HEK293 (cell line): ENCODE results near the gene AOAH.

Source experiments
- CTCF ChIP-seq: fragments of 450-650 bp; formaldehyde crosslinking; IDR thresholded peaks from 2 replicates; pipeline ENCODE4 v1.5.1; 2016; ENCODE audit warnings: missing biosample characterization, missing genetic modification characterization
- SETDB1 ChIP-seq: IDR thresholded peaks from one replicate; pipeline ENCODE4 v1.6.1; 2017; ENCODE audit warnings: mild to moderate bottlenecking, low read length, moderate library complexity, mixed read lengths; ENCODE audit not compliant: insufficient read length
- TCF7L2 ChIP-seq: IDR thresholded peaks from 2 replicates; pipeline ENCODE4 v1.6.1; 2011; ENCODE audit warnings: low read depth, mild to moderate bottlenecking, inconsistent platforms, low read length, moderate library complexity, borderline replicate concordance
- WT1 ChIP-seq: fragments of 450-650 bp; formaldehyde crosslinking; IDR thresholded peaks from 2 replicates; pipeline ENCODE4 v1.5.1; 2016; ENCODE audit warnings: missing biosample characterization, missing genetic modification characterization
- ZBTB20 ChIP-seq: fragments of 450-650 bp; formaldehyde crosslinking; IDR thresholded peaks from 2 replicates; pipeline ENCODE4 v1.5.1; 2016; ENCODE audit warnings: missing biosample characterization, missing genetic modification characterization
- ZBTB8A ChIP-seq: fragments of 450-650 bp; formaldehyde crosslinking; IDR thresholded peaks from 2 replicates; pipeline ENCODE4 v1.5.1; 2016; ENCODE audit warnings: missing biosample characterization, missing genetic modification characterization
- ZFP41 ChIP-seq: fragments of 450-650 bp; formaldehyde crosslinking; IDR thresholded peaks from 2 replicates; pipeline ENCODE4 v1.5.1; 2016; ENCODE audit warnings: missing biosample characterization, missing genetic modification characterization, borderline replicate concordance
- ZNF292 ChIP-seq: fragments of 450-650 bp; formaldehyde crosslinking; IDR thresholded peaks from 2 replicates; pipeline ENCODE4 v1.5.1; 2016; ENCODE audit warnings: low read depth, missing biosample characterization, missing genetic modification characterization, borderline replicate concordance
- ZNF670 ChIP-seq: fragments of 450-650 bp; formaldehyde crosslinking; IDR thresholded peaks from 2 replicates; pipeline ENCODE4 v1.5.1; 2016; ENCODE audit warnings: missing biosample characterization, missing genetic modification characterization, low read depth
- ZNF791 ChIP-seq: fragments of 450-650 bp; formaldehyde crosslinking; IDR thresholded peaks from 2 replicates; pipeline ENCODE4 v1.5.1; 2016; ENCODE audit warnings: missing biosample characterization, missing genetic modification characterization
- TF ChIP-seq, protein P1 (sequence below): fragments of 450-650 bp; formaldehyde crosslinking; IDR thresholded peaks from 2 replicates; pipeline ENCODE4 v1.5.1; 2016; ENCODE audit warnings: missing biosample characterization, missing genetic modification characterization
- TF ChIP-seq, protein P2 (sequence below): fragments of 450-650 bp; formaldehyde crosslinking; IDR thresholded peaks from 2 replicates; pipeline ENCODE4 v1.5.1; 2017; ENCODE audit warnings: missing biosample characterization, mild to moderate bottlenecking, missing genetic modification characterization, moderate library complexity

GRCh38 chr7:36684954-36685353, 39.3 kb downstream of the AOAH start:
- TF ChIP-seq, protein P1, sequence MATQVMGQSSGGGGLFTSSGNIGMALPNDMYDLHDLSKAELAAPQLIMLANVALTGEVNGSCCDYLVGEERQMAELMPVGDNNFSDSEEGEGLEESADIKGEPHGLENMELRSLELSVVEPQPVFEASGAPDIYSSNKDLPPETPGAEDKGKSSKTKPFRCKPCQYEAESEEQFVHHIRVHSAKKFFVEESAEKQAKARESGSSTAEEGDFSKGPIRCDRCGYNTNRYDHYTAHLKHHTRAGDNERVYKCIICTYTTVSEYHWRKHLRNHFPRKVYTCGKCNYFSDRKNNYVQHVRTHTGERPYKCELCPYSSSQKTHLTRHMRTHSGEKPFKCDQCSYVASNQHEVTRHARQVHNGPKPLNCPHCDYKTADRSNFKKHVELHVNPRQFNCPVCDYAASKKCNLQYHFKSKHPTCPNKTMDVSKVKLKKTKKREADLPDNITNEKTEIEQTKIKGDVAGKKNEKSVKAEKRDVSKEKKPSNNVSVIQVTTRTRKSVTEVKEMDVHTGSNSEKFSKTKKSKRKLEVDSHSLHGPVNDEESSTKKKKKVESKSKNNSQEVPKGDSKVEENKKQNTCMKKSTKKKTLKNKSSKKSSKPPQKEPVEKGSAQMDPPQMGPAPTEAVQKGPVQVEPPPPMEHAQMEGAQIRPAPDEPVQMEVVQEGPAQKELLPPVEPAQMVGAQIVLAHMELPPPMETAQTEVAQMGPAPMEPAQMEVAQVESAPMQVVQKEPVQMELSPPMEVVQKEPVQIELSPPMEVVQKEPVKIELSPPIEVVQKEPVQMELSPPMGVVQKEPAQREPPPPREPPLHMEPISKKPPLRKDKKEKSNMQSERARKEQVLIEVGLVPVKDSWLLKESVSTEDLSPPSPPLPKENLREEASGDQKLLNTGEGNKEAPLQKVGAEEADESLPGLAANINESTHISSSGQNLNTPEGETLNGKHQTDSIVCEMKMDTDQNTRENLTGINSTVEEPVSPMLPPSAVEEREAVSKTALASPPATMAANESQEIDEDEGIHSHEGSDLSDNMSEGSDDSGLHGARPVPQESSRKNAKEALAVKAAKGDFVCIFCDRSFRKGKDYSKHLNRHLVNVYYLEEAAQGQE (tag by site-specific recombination) = no peak
- TF ChIP-seq ZFP41 (tag by site-specific recombination) (no peak), CTCF (tag by site-specific recombination) (no peak), SETDB1 (no peak), ZBTB8A (no peak), ZNF292 (tag by site-specific recombination) (no peak), ZBTB20 (tag by site-specific recombination) (no peak), ZNF791 (tag by site-specific recombination) (no peak), WT1 (no peak), TCF7L2 (no peak), ZNF670 (tag by site-specific recombination) (no peak)
- TF ChIP-seq, protein P2, sequence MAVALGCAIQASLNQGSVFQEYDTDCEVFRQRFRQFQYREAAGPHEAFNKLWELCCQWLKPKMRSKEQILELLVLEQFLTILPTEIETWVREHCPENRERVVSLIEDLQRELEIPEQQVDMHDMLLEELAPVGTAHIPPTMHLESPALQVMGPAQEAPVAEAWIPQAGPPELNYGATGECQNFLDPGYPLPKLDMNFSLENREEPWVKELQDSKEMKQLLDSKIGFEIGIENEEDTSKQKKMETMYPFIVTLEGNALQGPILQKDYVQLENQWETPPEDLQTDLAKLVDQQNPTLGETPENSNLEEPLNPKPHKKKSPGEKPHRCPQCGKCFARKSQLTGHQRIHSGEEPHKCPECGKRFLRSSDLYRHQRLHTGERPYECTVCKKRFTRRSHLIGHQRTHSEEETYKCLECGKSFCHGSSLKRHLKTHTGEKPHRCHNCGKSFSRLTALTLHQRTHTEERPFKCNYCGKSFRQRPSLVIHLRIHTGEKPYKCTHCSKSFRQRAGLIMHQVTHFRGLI (tag by site-specific recombination) = no peak
